Lower lobe of right lung (tissue), 2 donors: ENCODE results near the gene KCNE4. TPM values are rescaled to one million over a fixed set of nuclear protein-coding genes. Genes with fewer than 3 reads are reported as not detected.

Source experiments
- ATAC-seq, 2 donors: fragments of 200-7000 bp; cut with Tn5 transposase; one replicate each; pipeline ENCODE4 v1.9.1; 2020 to 2022; ENCODE audit warnings: mild to moderate bottlenecking in 2 of 2, moderate library complexity in 2 of 2
- DNase-seq: peaks from one replicate; pipeline ENCODE4 v3.0.0-alpha.2; 2020
- H3K27ac ChIP-seq: fragments of 200-600 bp; one replicate; pipeline ENCODE4 v1.8.0; 2022
- H3K27me3 ChIP-seq: fragments of 200-600 bp; one replicate; pipeline ENCODE4 v1.8.0; 2022; ENCODE audit warnings: low read depth
- H3K36me3 ChIP-seq: fragments of 200-600 bp; one replicate; pipeline ENCODE4 v1.8.0; 2022; ENCODE audit warnings: mild to moderate bottlenecking
- H3K4me1 ChIP-seq: fragments of 200-600 bp; one replicate; pipeline ENCODE4 v1.8.0; 2022
- H3K4me3 ChIP-seq: fragments of 200-600 bp; one replicate; pipeline ENCODE4 v1.8.0; 2022; ENCODE audit warnings: mild to moderate bottlenecking
- H3K9me3 ChIP-seq: fragments of 200-600 bp; one replicate; pipeline ENCODE4 v1.8.0; 2022
- CTCF ChIP-seq: fragments of 200-600 bp; IDR thresholded peaks from one replicate; pipeline ENCODE4 v1.8.0; 2022; ENCODE audit warnings: antibody characterized with exemption, mild to moderate bottlenecking
- intact Hi-C: fragments of 100-400 bp; cut with DNase I; formaldehyde crosslinking; loops from one replicate; pipeline ENCODE4 v1.11.0; 2022
- total RNA-seq: library from RNA; stranded (reverse); fragmentation: NEBNext Ultra II Directional; extraction: Animal tissue kit (Norgen Biotek cat#: 25700); gene quantifications from one replicate; pipeline ENCODE4 v1.2.1, GENCODE V29; 2021
- donor health status: DM: no; HTN: yes; CAD: no; lungs with severe emphysema.

Gene KCNE4
- total RNA-seq, 1 donor from 2014 or later = 1.2 TPM

DNA sequence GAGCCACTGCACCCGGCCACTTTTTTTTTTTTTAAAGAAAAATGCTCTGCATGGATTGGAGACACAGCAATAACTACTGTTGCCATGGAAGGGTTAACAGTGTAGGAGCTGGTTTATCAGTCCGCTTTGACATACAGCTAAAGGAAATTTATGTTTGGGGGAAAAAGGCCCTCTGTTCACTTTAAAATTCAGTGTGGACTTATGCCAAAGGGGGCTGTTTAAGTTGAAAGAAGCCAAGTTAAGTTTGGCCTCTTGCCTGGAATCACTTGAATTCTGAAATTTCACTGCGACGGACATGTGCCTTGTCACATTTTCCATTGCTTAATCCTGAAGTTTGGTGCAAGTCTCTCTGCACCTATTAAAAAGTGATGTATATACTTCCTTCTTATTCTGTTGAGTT, 3.1 kb downstream of the KCNE4 start:
- Histone ChIP-seq H3K36me3 (no peaks in the 10 kb centered on the region), H3K4me3 (no peak overlapping the region), H3K9me3 (no peaks in the 10 kb centered on the region), H3K27ac (peak overlapping the region; percentile 76), H3K4me1 (peaks cover 12% of the 10 kb centered on the region), H3K27me3 (no peaks in the 10 kb centered on the region)
- DNase-seq (no peak), ATAC-seq (peak in 1 of 2 donors; percentile 36)
- intact Hi-C loops = no loop called here
- TF ChIP-seq CTCF = no peak

DNA sequence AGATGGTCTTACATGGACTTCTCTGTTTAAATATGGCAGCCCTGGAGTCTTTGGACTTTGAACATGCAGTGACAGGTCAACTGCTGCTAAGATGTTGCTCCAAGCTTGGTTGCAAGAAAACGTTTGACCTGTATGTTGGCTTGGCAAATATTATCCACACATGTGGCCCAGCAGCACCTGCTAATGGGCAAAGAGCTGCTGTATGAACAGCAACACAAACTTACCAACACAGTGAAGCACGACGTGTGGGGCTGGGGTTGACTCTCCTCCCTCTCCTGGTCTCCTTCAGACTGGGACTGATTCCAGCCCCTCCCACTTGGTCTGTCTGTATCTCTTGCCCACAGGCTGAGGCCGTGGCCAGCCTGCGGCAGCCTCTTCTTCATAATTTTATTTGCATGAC, 3.8 kb downstream of the KCNE4 start:
- no peak overlapping the region for H3K4me3 ChIP-seq
- no peak for TF ChIP-seq CTCF
- peak overlapping the region; percentile 46 for H3K27ac ChIP-seq
- intact Hi-C loops = no loop called here
- DNase-seq = no peak
- ATAC-seq = no peak
- H3K9me3 ChIP-seq = no peaks in the 10 kb centered on the region
- no peaks in the 10 kb centered on the region for H3K27me3 ChIP-seq
- no peaks in the 10 kb centered on the region for H3K36me3 ChIP-seq
- H3K4me1 ChIP-seq = peaks cover 12% of the 10 kb centered on the region

- Histone ChIP-seq H3K4me1 (peaks cover 12% of the 10 kb centered on the region), H3K27me3 (no peaks in the 10 kb centered on the region), H3K27ac (no peak overlapping the region), H3K9me3 (no peaks in the 10 kb centered on the region), H3K36me3 (no peaks in the 10 kb centered on the region), H3K4me3 (no peak overlapping the region)
- no peak for ATAC-seq
- intact Hi-C loops = no loop called here
- DNase-seq = no peak
- TF ChIP-seq CTCF = no peak
Measured at GRCh38 chr2:223056701-223057418, 4.9 kb downstream of the KCNE4 start.

DNA sequence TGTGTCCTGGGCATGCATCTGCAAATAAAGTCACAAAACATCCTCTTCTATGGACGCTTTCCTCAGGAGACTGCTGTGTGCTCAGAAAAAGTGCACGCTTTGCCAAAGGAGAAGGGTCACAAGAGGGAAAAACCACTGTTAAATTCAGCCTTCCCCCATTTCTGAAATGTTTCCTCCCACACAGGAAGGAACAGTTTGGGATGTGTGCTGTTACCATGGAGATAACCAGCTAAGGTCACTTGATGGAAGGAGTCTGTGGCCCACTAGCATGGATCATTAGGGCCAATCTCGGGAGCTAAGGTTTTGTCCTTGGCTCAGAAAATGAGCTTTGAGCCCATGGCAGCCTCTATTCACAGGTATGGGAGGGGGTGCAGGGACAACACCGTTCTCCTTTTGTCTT, 5.6 kb downstream of the KCNE4 start:
- intact Hi-C loops = no loop called here
- no peak for DNase-seq
- peaks cover 12% of the 10 kb centered on the region for H3K4me1 ChIP-seq
- H3K9me3 ChIP-seq = no peaks in the 10 kb centered on the region
- no peak for TF ChIP-seq CTCF
- H3K4me3 ChIP-seq = no peak overlapping the region
- ATAC-seq = no peak
- H3K27ac ChIP-seq = no peak overlapping the region
- H3K27me3 ChIP-seq = no peaks in the 10 kb centered on the region
- H3K36me3 ChIP-seq = no peaks in the 10 kb centered on the region

GRCh38 chr2:223058952-223059716, 7.1 kb downstream of the KCNE4 start:
- Histone ChIP-seq H3K4me1 (peaks cover 12% of the 10 kb centered on the region), H3K27ac (no peak overlapping the region), H3K9me3 (no peaks in the 10 kb centered on the region), H3K4me3 (no peak overlapping the region), H3K27me3 (no peaks in the 10 kb centered on the region), H3K36me3 (no peaks in the 10 kb centered on the region)
- TF ChIP-seq CTCF = no peak
- intact Hi-C loops = no loop called here
- no peak for ATAC-seq
- DNase-seq = no peak
